HEK293 (cell line): Measurements from ENCODE around the gene SINHCAF.

ENCODE experiments used
- GLI2 ChIP-seq: fragments of 450-650 bp; formaldehyde crosslinking; IDR thresholded peaks from 2 replicates; pipeline ENCODE4; 2017; ENCODE audit warnings: missing biosample characterization, missing genetic modification characterization, low read depth, borderline replicate concordance
- KLF10 ChIP-seq: fragments of 450-650 bp; IDR thresholded peaks from 2 replicates; pipeline ENCODE4 v1.5.1; 2018; ENCODE audit warnings: missing biosample characterization, mild to moderate bottlenecking, missing genetic modification characterization
- SP7 ChIP-seq: fragments of 450-650 bp; formaldehyde crosslinking; IDR thresholded peaks from 2 replicates; pipeline ENCODE4 v1.5.1; 2016; ENCODE audit warnings: missing biosample characterization, missing genetic modification characterization
- WT1 ChIP-seq: fragments of 450-650 bp; formaldehyde crosslinking; IDR thresholded peaks from 2 replicates; pipeline ENCODE4 v1.5.1; 2016; ENCODE audit warnings: missing biosample characterization, missing genetic modification characterization
- ZNF140 ChIP-seq: fragments of 450-650 bp; formaldehyde crosslinking; IDR thresholded peaks from 2 replicates; pipeline ENCODE4 v1.5.1; 2016; ENCODE audit warnings: missing biosample characterization, missing genetic modification characterization
- ZNF223 ChIP-seq: fragments of 450-650 bp; formaldehyde crosslinking; IDR thresholded peaks from 2 replicates; pipeline ENCODE4 v1.5.1; 2016; ENCODE audit warnings: missing biosample characterization, missing genetic modification characterization
- ZNF274 ChIP-seq, 2 experiments: fragments of 200-500 bp in 1 of 2; fragments of 450-650 bp in 1 of 2; sonication (Bioruptor generic) in 1 of 2; formaldehyde crosslinking in 1 of 2; IDR thresholded peaks; 2 replicates each; pipeline versions ENCODE4 v1.5.1 to v1.6.1; 2014 to 2016; ENCODE audit warnings: borderline replicate concordance in 1 of 2, inconsistent platforms in 1 of 2, low read length in 1 of 2, missing biosample characterization in 1 of 2, missing genetic modification characterization in 1 of 2
- ZNF311 ChIP-seq: fragments of 450-650 bp; formaldehyde crosslinking; IDR thresholded peaks from 2 replicates; pipeline ENCODE4 v1.5.1; 2017; ENCODE audit warnings: missing biosample characterization, missing genetic modification characterization, borderline replicate concordance
- ZNF433 ChIP-seq: fragments of 450-650 bp; formaldehyde crosslinking; IDR thresholded peaks from 2 replicates; pipeline ENCODE4 v1.5.1; 2016; ENCODE audit warnings: missing biosample characterization, missing genetic modification characterization, low read depth
- ZNF701 ChIP-seq: fragments of 450-650 bp; formaldehyde crosslinking; IDR thresholded peaks from 2 replicates; pipeline ENCODE4 v1.5.1; 2016; ENCODE audit warnings: missing biosample characterization, missing genetic modification characterization
- TF ChIP-seq, protein P1 (sequence below): fragments of 450-650 bp; formaldehyde crosslinking; IDR thresholded peaks from 2 replicates; pipeline ENCODE4 v1.5.1; 2016; ENCODE audit warnings: missing biosample characterization, missing genetic modification characterization
- TF ChIP-seq, protein P2 (sequence below): fragments of 450-650 bp; formaldehyde crosslinking; IDR thresholded peaks from 2 replicates; pipeline ENCODE4 v1.5.1; 2016; ENCODE audit warnings: missing biosample characterization, missing genetic modification characterization
- TF ChIP-seq, protein P3 (sequence below): fragments of 450-650 bp; formaldehyde crosslinking; IDR thresholded peaks from 2 replicates; pipeline ENCODE4 v1.5.1; 2016; ENCODE audit warnings: missing biosample characterization, missing genetic modification characterization

- TF ChIP-seq, protein P1, sequence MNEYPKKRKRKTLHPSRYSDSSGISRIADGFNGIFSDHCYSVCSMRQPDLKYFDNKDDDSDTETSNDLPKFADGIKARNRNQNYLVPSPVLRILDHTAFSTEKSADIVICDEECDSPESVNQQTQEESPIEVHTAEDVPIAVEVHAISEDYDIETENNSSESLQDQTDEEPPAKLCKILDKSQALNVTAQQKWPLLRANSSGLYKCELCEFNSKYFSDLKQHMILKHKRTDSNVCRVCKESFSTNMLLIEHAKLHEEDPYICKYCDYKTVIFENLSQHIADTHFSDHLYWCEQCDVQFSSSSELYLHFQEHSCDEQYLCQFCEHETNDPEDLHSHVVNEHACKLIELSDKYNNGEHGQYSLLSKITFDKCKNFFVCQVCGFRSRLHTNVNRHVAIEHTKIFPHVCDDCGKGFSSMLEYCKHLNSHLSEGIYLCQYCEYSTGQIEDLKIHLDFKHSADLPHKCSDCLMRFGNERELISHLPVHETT (tag by site-specific recombination) = no peak
- TF ChIP-seq GLI2 (tag by site-specific recombination) = no peak
- TF ChIP-seq, protein P2, sequence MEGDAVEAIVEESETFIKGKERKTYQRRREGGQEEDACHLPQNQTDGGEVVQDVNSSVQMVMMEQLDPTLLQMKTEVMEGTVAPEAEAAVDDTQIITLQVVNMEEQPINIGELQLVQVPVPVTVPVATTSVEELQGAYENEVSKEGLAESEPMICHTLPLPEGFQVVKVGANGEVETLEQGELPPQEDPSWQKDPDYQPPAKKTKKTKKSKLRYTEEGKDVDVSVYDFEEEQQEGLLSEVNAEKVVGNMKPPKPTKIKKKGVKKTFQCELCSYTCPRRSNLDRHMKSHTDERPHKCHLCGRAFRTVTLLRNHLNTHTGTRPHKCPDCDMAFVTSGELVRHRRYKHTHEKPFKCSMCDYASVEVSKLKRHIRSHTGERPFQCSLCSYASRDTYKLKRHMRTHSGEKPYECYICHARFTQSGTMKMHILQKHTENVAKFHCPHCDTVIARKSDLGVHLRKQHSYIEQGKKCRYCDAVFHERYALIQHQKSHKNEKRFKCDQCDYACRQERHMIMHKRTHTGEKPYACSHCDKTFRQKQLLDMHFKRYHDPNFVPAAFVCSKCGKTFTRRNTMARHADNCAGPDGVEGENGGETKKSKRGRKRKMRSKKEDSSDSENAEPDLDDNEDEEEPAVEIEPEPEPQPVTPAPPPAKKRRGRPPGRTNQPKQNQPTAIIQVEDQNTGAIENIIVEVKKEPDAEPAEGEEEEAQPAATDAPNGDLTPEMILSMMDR (tag by site-specific recombination) = no peak
- TF ChIP-seq ZNF701 = no peak
- no peak for TF ChIP-seq ZNF311 (tag by site-specific recombination)
- TF ChIP-seq ZNF274 (IDR thresholded peaks at IDR 0.05; ENCODE audit: low read length) = no peak
- no peak for TF ChIP-seq ZNF274 (tag by site-specific recombination; IDR thresholded peaks at IDR 0.05; ENCODE audit: borderline replicate concordance)
- peak; percentile 75 for TF ChIP-seq SP7 (tag by site-specific recombination)
- no peak for TF ChIP-seq ZNF140 (tag by site-specific recombination)
- TF ChIP-seq, protein P3, sequence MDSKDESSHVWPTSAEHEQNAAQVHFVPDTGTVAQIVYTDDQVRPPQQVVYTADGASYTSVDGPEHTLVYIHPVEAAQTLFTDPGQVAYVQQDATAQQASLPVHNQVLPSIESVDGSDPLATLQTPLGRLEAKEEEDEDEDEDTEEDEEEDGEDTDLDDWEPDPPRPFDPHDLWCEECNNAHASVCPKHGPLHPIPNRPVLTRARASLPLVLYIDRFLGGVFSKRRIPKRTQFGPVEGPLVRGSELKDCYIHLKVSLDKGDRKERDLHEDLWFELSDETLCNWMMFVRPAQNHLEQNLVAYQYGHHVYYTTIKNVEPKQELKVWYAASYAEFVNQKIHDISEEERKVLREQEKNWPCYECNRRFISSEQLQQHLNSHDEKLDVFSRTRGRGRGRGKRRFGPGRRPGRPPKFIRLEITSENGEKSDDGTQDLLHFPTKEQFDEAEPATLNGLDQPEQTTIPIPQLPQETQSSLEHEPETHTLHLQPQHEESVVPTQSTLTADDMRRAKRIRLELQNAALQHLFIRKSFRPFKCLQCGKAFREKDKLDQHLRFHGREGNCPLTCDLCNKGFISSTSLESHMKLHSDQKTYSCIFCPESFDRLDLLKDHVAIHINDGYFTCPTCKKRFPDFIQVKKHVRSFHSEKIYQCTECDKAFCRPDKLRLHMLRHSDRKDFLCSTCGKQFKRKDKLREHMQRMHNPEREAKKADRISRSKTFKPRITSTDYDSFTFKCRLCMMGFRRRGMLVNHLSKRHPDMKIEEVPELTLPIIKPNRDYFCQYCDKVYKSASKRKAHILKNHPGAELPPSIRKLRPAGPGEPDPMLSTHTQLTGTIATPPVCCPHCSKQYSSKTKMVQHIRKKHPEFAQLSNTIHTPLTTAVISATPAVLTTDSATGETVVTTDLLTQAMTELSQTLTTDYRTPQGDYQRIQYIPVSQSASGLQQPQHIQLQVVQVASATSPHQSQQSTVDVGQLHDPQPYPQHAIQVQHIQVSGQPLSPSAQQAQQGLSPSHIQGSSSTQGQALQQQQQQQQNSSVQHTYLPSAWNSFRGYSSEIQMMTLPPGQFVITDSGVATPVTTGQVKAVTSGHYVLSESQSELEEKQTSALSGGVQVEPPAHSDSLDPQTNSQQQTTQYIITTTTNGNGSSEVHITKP (tag by site-specific recombination) = peak; percentile 74
- TF ChIP-seq WT1 (tag by site-specific recombination) = no peak
- TF ChIP-seq ZNF223 = no peak
- TF ChIP-seq KLF10 = no peak
- TF ChIP-seq ZNF433 (tag by site-specific recombination) = no peak
These were observed at the start of gene SINHCAF for GRCh38 chr12:31325877-31326631.
